Uterus (tissue), 2 donors: ENCODE results near the gene SGPL1.

Experiments used
- POLR2A ChIP-seq, 2 donors: fragments of 450-650 bp; IDR thresholded peaks; one replicate each; pipeline ENCODE4 v1.6.1; 2016; ENCODE audit warnings: antibody characterized with exemption in 2 of 2, mild to moderate bottlenecking in 1 of 2, moderate library complexity in 1 of 2
- TF ChIP-seq, protein P1 (sequence below), 4 experiments: fragments of 200-600 bp in 2 of 4; fragments of 450-650 bp in 2 of 4; sonication (generic) in 2 of 4; IDR thresholded peaks; one replicate each; pipeline ENCODE4 v1.5.1; 2016 to 2019; ENCODE audit warnings: antibody characterized with exemption in 4 of 4, mild to moderate bottlenecking in 2 of 4, moderate library complexity in 1 of 4

DNA sequence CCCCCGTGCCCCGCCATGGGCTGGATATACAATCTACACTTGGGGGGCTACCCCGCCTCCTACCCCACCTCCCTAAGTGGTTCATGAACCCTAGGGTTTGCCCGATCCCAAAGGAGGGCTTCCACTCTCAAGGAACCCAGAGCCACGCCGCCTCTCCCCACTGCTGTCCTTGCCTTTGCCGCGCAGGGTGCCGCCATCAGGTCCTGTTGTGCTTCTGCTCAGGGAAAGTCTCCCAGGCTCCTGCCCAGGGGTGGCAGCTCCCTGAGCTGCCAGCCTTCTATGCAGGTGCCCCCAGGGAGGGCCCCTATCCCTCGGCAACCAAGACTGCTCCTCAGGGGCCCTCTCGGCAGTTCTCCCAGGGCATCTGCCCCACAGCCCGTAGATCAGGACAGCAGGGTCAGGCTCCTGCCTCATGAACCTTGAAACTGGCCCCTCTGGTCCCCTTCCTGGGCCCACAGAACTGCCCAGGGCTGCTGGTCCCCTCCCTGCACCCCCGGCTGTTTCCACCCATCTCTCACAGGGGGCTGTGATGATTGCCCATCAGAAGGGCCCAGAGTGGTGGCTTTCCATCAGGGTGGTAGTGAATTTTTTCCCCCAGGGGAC lies 85.6 kb downstream of the SGPL1 start:
- TF ChIP-seq, protein P1, sequence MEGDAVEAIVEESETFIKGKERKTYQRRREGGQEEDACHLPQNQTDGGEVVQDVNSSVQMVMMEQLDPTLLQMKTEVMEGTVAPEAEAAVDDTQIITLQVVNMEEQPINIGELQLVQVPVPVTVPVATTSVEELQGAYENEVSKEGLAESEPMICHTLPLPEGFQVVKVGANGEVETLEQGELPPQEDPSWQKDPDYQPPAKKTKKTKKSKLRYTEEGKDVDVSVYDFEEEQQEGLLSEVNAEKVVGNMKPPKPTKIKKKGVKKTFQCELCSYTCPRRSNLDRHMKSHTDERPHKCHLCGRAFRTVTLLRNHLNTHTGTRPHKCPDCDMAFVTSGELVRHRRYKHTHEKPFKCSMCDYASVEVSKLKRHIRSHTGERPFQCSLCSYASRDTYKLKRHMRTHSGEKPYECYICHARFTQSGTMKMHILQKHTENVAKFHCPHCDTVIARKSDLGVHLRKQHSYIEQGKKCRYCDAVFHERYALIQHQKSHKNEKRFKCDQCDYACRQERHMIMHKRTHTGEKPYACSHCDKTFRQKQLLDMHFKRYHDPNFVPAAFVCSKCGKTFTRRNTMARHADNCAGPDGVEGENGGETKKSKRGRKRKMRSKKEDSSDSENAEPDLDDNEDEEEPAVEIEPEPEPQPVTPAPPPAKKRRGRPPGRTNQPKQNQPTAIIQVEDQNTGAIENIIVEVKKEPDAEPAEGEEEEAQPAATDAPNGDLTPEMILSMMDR (IDR thresholded peaks at IDR 0.05): no peak
- TF ChIP-seq POLR2A (IDR thresholded peaks at IDR 0.05): no peak
